ENCODE measurements around the gene ANKRD2. TPM values are rescaled to one million over a fixed set of nuclear protein-coding genes. Genes with fewer than 3 reads are reported as not detected.
"Not testable (repeated sequence)": the region's sequence is repeated elsewhere in the genome, so short reads cannot be mapped to it uniquely, and the experiment has no call there.

The ANKRD2 gene, protein sequence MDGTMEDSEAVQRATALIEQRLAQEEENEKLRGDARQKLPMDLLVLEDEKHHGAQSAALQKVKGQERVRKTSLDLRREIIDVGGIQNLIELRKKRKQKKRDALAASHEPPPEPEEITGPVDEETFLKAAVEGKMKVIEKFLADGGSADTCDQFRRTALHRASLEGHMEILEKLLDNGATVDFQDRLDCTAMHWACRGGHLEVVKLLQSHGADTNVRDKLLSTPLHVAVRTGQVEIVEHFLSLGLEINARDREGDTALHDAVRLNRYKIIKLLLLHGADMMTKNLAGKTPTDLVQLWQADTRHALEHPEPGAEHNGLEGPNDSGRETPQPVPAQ
- total RNA-seq = under 1 TPM in 4 of 6 experiments, not detected in 2; 0.28 to 0.81 (median 0.50) TPM
- long read RNA-seq = 0 reads

GRCh38 chr10:97572214-97572989, at the start of gene ANKRD2:
TSS of gene ANKRD2 (plus strand) at chr10:97572779. CDS start at chr10:97572789, 10 bp downstream.
- H3K36me3 ChIP-seq = peaks cover 0 to 14% (median 0%) of the 10 kb centered on the region in 4 donors
- 62% methylated on average over 10 of the region's 16 CpGs for WGBS (ENCODE audit: insufficient coverage, low coverage, low lambda C conversion rate, missing lambda C conversion rate)
- H3K4me1 ChIP-seq = peaks cover 0 to 19% (median 8%) of the 10 kb centered on the region in 4 donors
- TF ChIP-seq, protein P1, sequence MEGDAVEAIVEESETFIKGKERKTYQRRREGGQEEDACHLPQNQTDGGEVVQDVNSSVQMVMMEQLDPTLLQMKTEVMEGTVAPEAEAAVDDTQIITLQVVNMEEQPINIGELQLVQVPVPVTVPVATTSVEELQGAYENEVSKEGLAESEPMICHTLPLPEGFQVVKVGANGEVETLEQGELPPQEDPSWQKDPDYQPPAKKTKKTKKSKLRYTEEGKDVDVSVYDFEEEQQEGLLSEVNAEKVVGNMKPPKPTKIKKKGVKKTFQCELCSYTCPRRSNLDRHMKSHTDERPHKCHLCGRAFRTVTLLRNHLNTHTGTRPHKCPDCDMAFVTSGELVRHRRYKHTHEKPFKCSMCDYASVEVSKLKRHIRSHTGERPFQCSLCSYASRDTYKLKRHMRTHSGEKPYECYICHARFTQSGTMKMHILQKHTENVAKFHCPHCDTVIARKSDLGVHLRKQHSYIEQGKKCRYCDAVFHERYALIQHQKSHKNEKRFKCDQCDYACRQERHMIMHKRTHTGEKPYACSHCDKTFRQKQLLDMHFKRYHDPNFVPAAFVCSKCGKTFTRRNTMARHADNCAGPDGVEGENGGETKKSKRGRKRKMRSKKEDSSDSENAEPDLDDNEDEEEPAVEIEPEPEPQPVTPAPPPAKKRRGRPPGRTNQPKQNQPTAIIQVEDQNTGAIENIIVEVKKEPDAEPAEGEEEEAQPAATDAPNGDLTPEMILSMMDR (IDR thresholded peaks at IDR 0.05) = peak; percentile 89 to 97 (median 94)
- no peak for TF ChIP-seq POLR2A (IDR thresholded peaks at IDR 0.05)
- H3K27me3 ChIP-seq = no peaks in the 10 kb centered on the region
- H3K9me3 ChIP-seq = no peaks in the 10 kb centered on the region
- ATAC-seq = peak; percentile 79 to 88 (median 84)
- H3K4me3 ChIP-seq = no peak within 1 kb of the TSS
- DNase-seq = peak; percentile 84 to 92 (median 89)
- H3K27ac ChIP-seq = no peak within 1 kb of the TSS
- intact Hi-C loops (cut with DNase I) = no loop called here

DNA sequence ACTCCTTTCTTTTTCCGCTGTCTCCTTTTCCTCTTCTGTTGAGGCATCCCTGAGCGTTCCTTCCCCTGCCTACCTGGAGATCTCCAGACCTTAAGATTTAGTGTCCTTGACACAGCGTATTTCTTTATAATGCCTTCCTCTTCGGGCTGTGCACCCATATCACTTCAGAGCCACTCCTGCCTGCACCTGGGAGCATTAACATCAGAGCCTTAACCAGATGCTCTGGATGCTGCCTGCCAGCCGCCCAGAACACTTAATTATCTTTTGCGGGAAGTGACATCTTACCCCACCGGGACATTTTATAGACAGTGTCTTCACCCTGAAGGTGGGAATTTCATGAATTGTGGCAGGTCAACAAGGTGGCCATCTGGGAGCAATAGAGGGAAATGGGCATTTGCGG, 49.6 kb upstream of the ANKRD2 start:
- H3K4me1 ChIP-seq = no peaks in the 10 kb centered on the region
- intact Hi-C loops (cut with DNase I) = no loop called here
- H3K36me3 ChIP-seq = no peaks in the 10 kb centered on the region
- no peaks in the 10 kb centered on the region for H3K27me3 ChIP-seq
- DNase-seq = no peak
- WGBS (ENCODE audit: insufficient coverage, low coverage, low lambda C conversion rate, missing lambda C conversion rate) = 83% methylated on average over 2 of the region's 8 CpGs
- no peak overlapping the region for H3K4me3 ChIP-seq
- TF ChIP-seq, protein P1 (IDR thresholded peaks at IDR 0.05) = no peak
- no peak for TF ChIP-seq POLR2A (IDR thresholded peaks at IDR 0.05)
- ATAC-seq = no peak
- no peaks in the 10 kb centered on the region for H3K9me3 ChIP-seq
- no peak overlapping the region for H3K27ac ChIP-seq

DNA sequence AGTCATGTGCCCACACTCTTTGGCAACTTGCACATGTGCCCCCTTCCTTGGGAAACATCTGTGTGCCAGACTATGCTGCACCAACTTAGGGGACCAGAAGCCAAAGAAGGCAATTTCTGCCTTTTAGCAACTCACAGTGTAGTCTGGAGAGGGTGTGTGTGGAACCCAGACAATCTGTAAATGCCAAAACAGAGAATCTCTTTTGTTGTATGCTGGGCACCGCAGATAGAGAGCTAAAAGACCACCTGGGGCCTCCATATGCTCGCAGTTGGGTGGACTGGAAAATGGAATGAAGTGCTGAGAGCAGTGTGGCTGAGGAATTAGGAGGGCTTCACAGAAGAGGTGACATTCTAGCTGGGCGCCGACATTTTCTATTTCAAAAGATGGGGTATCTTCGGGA, 47.5 kb upstream of the ANKRD2 start:
- H3K9me3 ChIP-seq = no peaks in the 10 kb centered on the region
- H3K4me1 ChIP-seq = no peaks in the 10 kb centered on the region
- no peak for ATAC-seq
- no peak overlapping the region for H3K4me3 ChIP-seq
- DNase-seq = no peak
- intact Hi-C loops (cut with DNase I) = no loop called here
- H3K27ac ChIP-seq = no peak overlapping the region
- no peaks in the 10 kb centered on the region for H3K36me3 ChIP-seq
- H3K27me3 ChIP-seq = no peaks in the 10 kb centered on the region
- WGBS (ENCODE audit: insufficient coverage, low coverage, low lambda C conversion rate, missing lambda C conversion rate) = 94% methylated on average over 2 of the region's 5 CpGs
- TF ChIP-seq, protein P1 (IDR thresholded peaks at IDR 0.05) = no peak
- TF ChIP-seq POLR2A (IDR thresholded peaks at IDR 0.05) = no peak

- Histone ChIP-seq H3K36me3 (no peaks in the 10 kb centered on the region), H3K4me3 (no peak overlapping the region), H3K4me1 (no peaks in the 10 kb centered on the region), H3K9me3 (no peaks in the 10 kb centered on the region), H3K27ac (no peak overlapping the region), H3K27me3 (no peaks in the 10 kb centered on the region)
- WGBS (ENCODE audit: insufficient coverage, low coverage, low lambda C conversion rate, missing lambda C conversion rate) = 70% methylated on average over 1 of the region's 1 CpG
- intact Hi-C loops (cut with DNase I) = no loop called here
- no peak for ATAC-seq
- TF ChIP-seq POLR2A (IDR thresholded peaks at IDR 0.05) = no peak
- TF ChIP-seq, protein P1 (IDR thresholded peaks at IDR 0.05) = no peak
- no peak for DNase-seq
Observed at GRCh38 chr10:97525683-97526110, 46.9 kb upstream of the ANKRD2 start.

- H3K9me3 ChIP-seq; H3K27ac ChIP-seq; H3K4me3 ChIP-seq; intact Hi-C loops (cut with DNase I); H3K27me3 ChIP-seq; H3K4me1 ChIP-seq; H3K36me3 ChIP-seq; ATAC-seq; DNase-seq: not testable (repeated sequence)
- WGBS (ENCODE audit: insufficient coverage, low coverage, low lambda C conversion rate, missing lambda C conversion rate) = no CpG with 5 or more reads among the region's 29 CpGs
Observed at GRCh38 chr10:97528876-97529275, 43.7 kb upstream of the ANKRD2 start.

All from right lobe of liver (tissue), 6 donors.